ENCODE data around the gene TMEM178B.

- TF ChIP-seq CTCF (IDR thresholded peaks at IDR 0.05) (no peak), RCOR1 (IDR thresholded peaks at IDR 0.05; ENCODE audit: low read depth, low read length) (no peak), EP300 (IDR thresholded peaks at IDR 0.05) (no peak), POLR2A (IDR thresholded peaks at IDR 0.05; ENCODE audit: low read length) (no peak)
Measured at GRCh38 chr7:141227454-141227853, 153.6 kb downstream of the TMEM178B start.

All from A549 (cell line).